ENCODE data around the gene C1QB. TPM values are rescaled to one million over a fixed set of nuclear protein-coding genes. Genes with fewer than 3 reads are reported as not detected.

The C1QB gene
- total and polyA plus RNA-seq, 5 donors from 2014 or later, result not detected

- no peaks in the 10 kb centered on the region for H3K36me3 Mint-ChIP-seq
- peaks cover 0 to 2% (median 0%) of the 10 kb centered on the region in 4 donors for H3K4me1 Mint-ChIP-seq
- Histone ChIP-seq H3K27ac (ENCODE audit: insufficient read depth, low read length, poor library complexity, severe bottlenecking) (no peak overlapping the region), H3K27me3 (ENCODE audit: control insufficient read depth, insufficient read depth, low read length) (no peaks in the 10 kb centered on the region), H3K4me3 (ENCODE audit: low read depth, low read length) (no peak overlapping the region), H3K36me3 (ENCODE audit: control insufficient read depth, insufficient read depth, low read length) (no peaks in the 10 kb centered on the region), H3K9me3 (ENCODE audit: control insufficient read depth in 2 of 2, low read length in 2 of 2) (no peaks in the 10 kb centered on the region), H3K4me1 (ENCODE audit: control insufficient read depth, insufficient read depth, low read length, poor library complexity, severe bottlenecking) (peaks cover 5% of the 10 kb centered on the region)
- H3K4me3 Mint-ChIP-seq, result no peak overlapping the region
- peaks cover 8% of the 10 kb centered on the region for H3K27me3 Mint-ChIP-seq
- no peak for DNase-seq
- H3K27ac Mint-ChIP-seq, result no peak overlapping the region
- H3K9me3 Mint-ChIP-seq, result no peaks in the 10 kb centered on the region
- ATAC-seq (ENCODE audit: low read depth in 2 of 2), result no peak
Observed at GRCh38 chr1:22643928-22644327, 9.1 kb upstream of the C1QB start.

- H3K27me3 ChIP-seq (ENCODE audit: control insufficient read depth, insufficient read depth, low read length), result no peaks in the 10 kb centered on the region
- H3K27ac ChIP-seq (ENCODE audit: insufficient read depth, low read length, poor library complexity, severe bottlenecking), result no peak overlapping the region
- peaks cover 5% of the 10 kb centered on the region for H3K4me1 ChIP-seq (ENCODE audit: control insufficient read depth, insufficient read depth, low read length, poor library complexity, severe bottlenecking)
- H3K36me3 ChIP-seq (ENCODE audit: control insufficient read depth, insufficient read depth, low read length), result no peaks in the 10 kb centered on the region
- Mint-ChIP-seq H3K4me3 (no peak overlapping the region), H3K9me3 (no peaks in the 10 kb centered on the region), H3K27ac (no peak overlapping the region), H3K4me1 (peaks cover 0 to 2% (median 0%) of the 10 kb centered on the region in 4 donors), H3K36me3 (no peaks in the 10 kb centered on the region), H3K27me3 (peaks cover 4% of the 10 kb centered on the region)
- no peaks in the 10 kb centered on the region for H3K9me3 ChIP-seq (ENCODE audit: control insufficient read depth in 2 of 2, low read length in 2 of 2)
- no peak for ATAC-seq (ENCODE audit: low read depth in 2 of 2)
- H3K4me3 ChIP-seq (ENCODE audit: low read depth, low read length), result no peak overlapping the region
- no peak for DNase-seq
Observed at GRCh38 chr1:22645931-22646330, 7.1 kb upstream of the C1QB start.

- H3K36me3 ChIP-seq (ENCODE audit: control insufficient read depth, insufficient read depth, low read length), result no peaks in the 10 kb centered on the region
- H3K4me3 ChIP-seq (ENCODE audit: low read depth, low read length), result no peak overlapping the region
- no peaks in the 10 kb centered on the region for H3K9me3 ChIP-seq (ENCODE audit: control insufficient read depth in 2 of 2, low read length in 2 of 2)
- ATAC-seq (ENCODE audit: low read depth in 2 of 2), result no peak
- H3K4me1 ChIP-seq (ENCODE audit: control insufficient read depth, insufficient read depth, low read length, poor library complexity, severe bottlenecking), result peaks cover 5% of the 10 kb centered on the region
- no peak overlapping the region for H3K27ac ChIP-seq (ENCODE audit: insufficient read depth, low read length, poor library complexity, severe bottlenecking)
- H3K27me3 ChIP-seq (ENCODE audit: control insufficient read depth, insufficient read depth, low read length), result no peaks in the 10 kb centered on the region
- Mint-ChIP-seq H3K4me1 (no peaks in the 10 kb centered on the region), H3K27me3 (peaks cover 4% of the 10 kb centered on the region), H3K36me3 (no peaks in the 10 kb centered on the region), H3K9me3 (no peaks in the 10 kb centered on the region), H3K27ac (no peak overlapping the region), H3K4me3 (no peak overlapping the region)
- DNase-seq, result no peak
Observed at GRCh38 chr1:22646384-22646783, 6.7 kb upstream of the C1QB start.

- H3K27ac Mint-ChIP-seq, result peak overlapping the region in 1 of 3 donors; percentile 22
Observed at GRCh38 chr1:22650089-22650693, 2.8 kb upstream of the C1QB start.

GRCh38 chr1:22651941-22652856 is 837 bp upstream of the C1QB start:
- no peaks in the 10 kb centered on the region for H3K4me1 Mint-ChIP-seq
- peaks cover 7% of the 10 kb centered on the region for H3K27me3 Mint-ChIP-seq
- no peaks in the 10 kb centered on the region for H3K36me3 Mint-ChIP-seq
- H3K27ac Mint-ChIP-seq, result no peak overlapping the region
- H3K4me3 Mint-ChIP-seq, result no peak overlapping the region
- DNase-seq, result no peak
- no peak overlapping the region for H3K4me3 ChIP-seq (ENCODE audit: low read depth, low read length)
- no peak for ATAC-seq (ENCODE audit: low read depth in 2 of 2)
- H3K9me3 Mint-ChIP-seq, result peaks cover 0 to 1% (median 0%) of the 10 kb centered on the region in 7 donors
- no peaks in the 10 kb centered on the region for H3K27me3 ChIP-seq (ENCODE audit: control insufficient read depth, insufficient read depth, low read length)
- no peaks in the 10 kb centered on the region for H3K9me3 ChIP-seq (ENCODE audit: control insufficient read depth in 2 of 2, low read length in 2 of 2)
- no peaks in the 10 kb centered on the region for H3K4me1 ChIP-seq (ENCODE audit: control insufficient read depth, insufficient read depth, low read length, poor library complexity, severe bottlenecking)
- H3K36me3 ChIP-seq (ENCODE audit: control insufficient read depth, insufficient read depth, low read length), result no peaks in the 10 kb centered on the region
- no peak overlapping the region for H3K27ac ChIP-seq (ENCODE audit: insufficient read depth, low read length, poor library complexity, severe bottlenecking)

More at GRCh38 chr1:22650089-22650693, 2.8 kb upstream of the C1QB start:
- H3K4me1 Mint-ChIP-seq, result no peaks in the 10 kb centered on the region
- H3K27me3 Mint-ChIP-seq, result peaks cover 4% of the 10 kb centered on the region
- Histone ChIP-seq H3K9me3 (ENCODE audit: control insufficient read depth in 2 of 2, low read length in 2 of 2) (no peaks in the 10 kb centered on the region), H3K27me3 (ENCODE audit: control insufficient read depth, insufficient read depth, low read length) (no peaks in the 10 kb centered on the region), H3K27ac (ENCODE audit: insufficient read depth, low read length, poor library complexity, severe bottlenecking) (no peak overlapping the region), H3K4me3 (ENCODE audit: low read depth, low read length) (no peak overlapping the region), H3K36me3 (ENCODE audit: control insufficient read depth, insufficient read depth, low read length) (no peaks in the 10 kb centered on the region), H3K4me1 (ENCODE audit: control insufficient read depth, insufficient read depth, low read length, poor library complexity, severe bottlenecking) (no peaks in the 10 kb centered on the region)
- ATAC-seq (ENCODE audit: low read depth in 2 of 2), result no peak
- no peak overlapping the region for H3K4me3 Mint-ChIP-seq
- DNase-seq, result no peak
- no peaks in the 10 kb centered on the region for H3K36me3 Mint-ChIP-seq
- H3K9me3 Mint-ChIP-seq, result peaks cover 0 to 1% (median 0%) of the 10 kb centered on the region in 7 donors

- Histone ChIP-seq H3K27ac (ENCODE audit: insufficient read depth, low read length, poor library complexity, severe bottlenecking) (no peak overlapping the region), H3K27me3 (ENCODE audit: control insufficient read depth, insufficient read depth, low read length) (no peaks in the 10 kb centered on the region), H3K4me3 (ENCODE audit: low read depth, low read length) (no peak overlapping the region), H3K36me3 (ENCODE audit: control insufficient read depth, insufficient read depth, low read length) (no peaks in the 10 kb centered on the region), H3K4me1 (ENCODE audit: control insufficient read depth, insufficient read depth, low read length, poor library complexity, severe bottlenecking) (no peaks in the 10 kb centered on the region), H3K9me3 (ENCODE audit: control insufficient read depth in 2 of 2, low read length in 2 of 2) (no peaks in the 10 kb centered on the region)
- Mint-ChIP-seq H3K36me3 (no peaks in the 10 kb centered on the region), H3K27ac (no peak overlapping the region), H3K4me3 (no peak overlapping the region), H3K9me3 (peaks cover 0 to 3% (median 0%) of the 10 kb centered on the region in 7 donors), H3K4me1 (no peaks in the 10 kb centered on the region), H3K27me3 (peaks cover 7% of the 10 kb centered on the region)
- DNase-seq (no peak), ATAC-seq (ENCODE audit: low read depth in 2 of 2) (no peak)
Observed at GRCh38 chr1:22654692-22655091, 1.7 kb downstream of the C1QB start.

- no peak overlapping the region for H3K27ac ChIP-seq (ENCODE audit: insufficient read depth, low read length, poor library complexity, severe bottlenecking)
- H3K9me3 Mint-ChIP-seq, result peaks cover 0 to 3% (median 0%) of the 10 kb centered on the region in 7 donors
- no peaks in the 10 kb centered on the region for H3K27me3 ChIP-seq (ENCODE audit: control insufficient read depth, insufficient read depth, low read length)
- H3K27ac Mint-ChIP-seq, result peak overlapping the region in 1 of 3 donors; percentile 48
- no peaks in the 10 kb centered on the region for H3K9me3 ChIP-seq (ENCODE audit: control insufficient read depth in 2 of 2, low read length in 2 of 2)
- H3K36me3 ChIP-seq (ENCODE audit: control insufficient read depth, insufficient read depth, low read length), result no peaks in the 10 kb centered on the region
- H3K4me3 ChIP-seq (ENCODE audit: low read depth, low read length), result no peak overlapping the region
- H3K4me1 ChIP-seq (ENCODE audit: control insufficient read depth, insufficient read depth, low read length, poor library complexity, severe bottlenecking), result no peaks in the 10 kb centered on the region
- H3K4me1 Mint-ChIP-seq, result no peaks in the 10 kb centered on the region
- ATAC-seq (ENCODE audit: low read depth in 2 of 2), result no peak
- no peak for DNase-seq
- peaks cover 7% of the 10 kb centered on the region for H3K27me3 Mint-ChIP-seq
- no peaks in the 10 kb centered on the region for H3K36me3 Mint-ChIP-seq
- H3K4me3 Mint-ChIP-seq, result no peak overlapping the region
Observed at GRCh38 chr1:22658385-22659163, 5.5 kb downstream of the C1QB start.

All from CD4-positive, CD25-positive, alpha-beta regulatory T cell (primary cell).